DMS114 treated with DMSO at 0.1 percent for 48 hours (cell line): ENCODE results near the gene DMBT1.

Source experiments
- DNase-seq: peaks from one replicate; lab custom pipeline; 2025; ENCODE audit not compliant: unreplicated experiment; lab: John Stamatoyannopoulos, UW

DMBT1 gene

GRCh38 chr10:122548407-122549085, 12.0 kb upstream of the DMBT1 start:
- no peak for DNase-seq

- DNase-seq = no peak
Observed at GRCh38 chr10:122549636-122550035, 10.9 kb upstream of the DMBT1 start.

GRCh38 chr10:122550427-122550826, 10.1 kb upstream of the DMBT1 start:
- DNase-seq = no peak

GRCh38 chr10:122550983-122551382, 9.6 kb upstream of the DMBT1 start:
- DNase-seq = no peak

- DNase-seq = no peak
Observed at GRCh38 chr10:122551450-122551849, 9.1 kb upstream of the DMBT1 start.

- DNase-seq = no peak
Observed at GRCh38 chr10:122553341-122553740, 7.2 kb upstream of the DMBT1 start.

GRCh38 chr10:122554131-122555036, 6.2 kb upstream of the DMBT1 start:
- no peak for DNase-seq

GRCh38 chr10:122555442-122555841, 5.1 kb upstream of the DMBT1 start:
- DNase-seq = no peak

- DNase-seq = no peak
Observed at GRCh38 chr10:122557516-122557915, 3.0 kb upstream of the DMBT1 start.

- DNase-seq = no peak
Observed at GRCh38 chr10:122558452-122558851, 2.1 kb upstream of the DMBT1 start.

GRCh38 chr10:122559228-122559627, 1.3 kb upstream of the DMBT1 start:
- DNase-seq = no peak

- DNase-seq = no peak
Observed at GRCh38 chr10:122561212-122561611, 658 bp downstream of the DMBT1 start.

GRCh38 chr10:122561792-122562191, 1.2 kb downstream of the DMBT1 start:
- no peak for DNase-seq

- no peak for DNase-seq
Observed at GRCh38 chr10:122564980-122565379, 4.4 kb downstream of the DMBT1 start.

GRCh38 chr10:122565766-122566206, 5.2 kb downstream of the DMBT1 start:
- DNase-seq = peak; percentile 79

GRCh38 chr10:122566632-122567031, 6.1 kb downstream of the DMBT1 start:
- no peak for DNase-seq

- no peak for DNase-seq
Observed at GRCh38 chr10:122567056-122567660, 6.6 kb downstream of the DMBT1 start.

GRCh38 chr10:122568551-122568950, 8.0 kb downstream of the DMBT1 start:
- no peak for DNase-seq

- no peak for DNase-seq
Observed at GRCh38 chr10:122570920-122571319, 10.4 kb downstream of the DMBT1 start.

- DNase-seq = no peak
Observed at GRCh38 chr10:122571892-122572291, 11.3 kb downstream of the DMBT1 start.

GRCh38 chr10:122575776-122576175, 15.2 kb downstream of the DMBT1 start:
- no peak for DNase-seq

- no peak for DNase-seq
Observed at GRCh38 chr10:122576291-122576690, 15.7 kb downstream of the DMBT1 start.
